ENCODE data around the gene SPATA31D3.
"Not testable (repeated sequence)": the region's sequence is repeated elsewhere in the genome, so short reads cannot be mapped to it uniquely, and the experiment has no call there.

Gene SPATA31D3

GRCh38 chr9:81976351-81976750, 33.1 kb downstream of the SPATA31D3 start:
- no peak for DNase-seq (ENCODE audit: low read depth in 2 of 2)

GRCh38 chr9:81979196-81979595, 35.9 kb downstream of the SPATA31D3 start:
- DNase-seq (ENCODE audit: low read depth in 2 of 2), result no peak

GRCh38 chr9:81980568-81980967, 37.3 kb downstream of the SPATA31D3 start:
- peak in 1 of 2 experiments; percentile 8 for DNase-seq (ENCODE audit: low read depth in 2 of 2)

GRCh38 chr9:81981883-81982282, 38.6 kb downstream of the SPATA31D3 start:
- no peak for DNase-seq (ENCODE audit: low read depth in 2 of 2)

- DNase-seq (ENCODE audit: low read depth in 2 of 2), result no peak
These were observed 41.6 kb downstream of the SPATA31D3 start for GRCh38 chr9:81984928-81985327.

GRCh38 chr9:81986051-81986450, 42.8 kb downstream of the SPATA31D3 start:
- DNase-seq (ENCODE audit: low read depth in 2 of 2), result no peak

GRCh38 chr9:81988472-81988871, 45.2 kb downstream of the SPATA31D3 start, which contains the start of gene SPATA31D1:
SPATA31D1 (plus strand) TSS chr9:81988772; CDS start chr9:81988819, 47 bp downstream.
- DNase-seq (ENCODE audit: low read depth in 2 of 2), result not testable (repeated sequence)

GRCh38 chr9:81989700-81990099, 46.4 kb downstream of the SPATA31D3 start:
- no peak for DNase-seq (ENCODE audit: low read depth in 2 of 2)

GRCh38 chr9:81993656-81994055, 50.4 kb downstream of the SPATA31D3 start:
- no peak for DNase-seq (ENCODE audit: low read depth in 2 of 2)

All from fibroblast of skin of left biceps (primary cell).